GM12878 (cell line): ENCODE measurements around the gene SLC38A8. TPM values are rescaled to one million over a fixed set of nuclear protein-coding genes. Genes with fewer than 3 reads are reported as not detected.

Source experiments
- ATAC-seq: fragments of 200-7000 bp; cut with Tn5 transposase; 3 replicates; pipeline ENCODE4 v1.9.1; 2020; ENCODE audit warnings: mild to moderate bottlenecking, moderate library complexity
- BruUV-seq: library from RNA; stranded (reverse); fragments of 400-500 nt; replicated peaks from 2 replicates; lab custom pipeline; 2021; lab: Mats Ljungman, UMichigan
- CTCF ChIA-PET: fragments of 300-600 bp; sonication (Branson Sonifier 250); formaldehyde crosslinking; extraction: SDS; loops from one replicate; lab custom pipeline; 2021; ENCODE audit warnings: inconsistent platforms; lab: Yijun Ruan, JAX
- POLR2A ChIA-PET: fragments of 350-600 bp; formaldehyde crosslinking; extraction: SDS; loops from one replicate; lab custom pipeline; 2021; ENCODE audit warnings: inconsistent platforms; lab: Charles Lee
- RAD21 ChIA-PET: fragments of 300-600 bp; sonication (Branson Sonifier 250); formaldehyde crosslinking; loops from one replicate; lab custom pipeline; 2023; ENCODE audit warnings: antibody characterized with exemption; ENCODE audit not compliant: unreplicated experiment; lab: Charles Lee
- SMC1A ChIA-PET: fragments of 300-600 bp; sonication (Branson Sonifier 250); formaldehyde crosslinking; loops from one replicate; lab custom pipeline; 2023; ENCODE audit not compliant: unreplicated experiment, uncharacterized antibody; lab: Charles Lee
- DNase-seq: peaks from one replicate; pipeline ENCODE4 v3.0.0-alpha.2; 2011; ENCODE audit warnings: low read depth, low spot score
- FAIRE-seq: peaks from 3 replicates; lab custom pipeline; 2011; peaks lifted over from hg19 to GRCh38; lab: Jason Lieb, UNC
- H2AFZ ChIP-seq: 2 replicates; pipeline ENCODE4 v1.6.0; 2011; ENCODE audit warnings: low read depth, low read length, control low read depth; ENCODE audit not compliant: control insufficient read depth
- H3K27ac ChIP-seq: 2 replicates; pipeline ENCODE4 v1.5.1; 2011; ENCODE audit warnings: control low read depth; ENCODE audit not compliant: control insufficient read depth, insufficient read depth
- H3K27me3 ChIP-seq, 2 experiments: replicated peaks in 1 of 2; 2 replicates each; pipeline versions ENCODE4 v1.6.0 to v1.6.1; 2011; ENCODE audit warnings: low read length in 1 of 2; ENCODE audit not compliant: control insufficient read depth in 2 of 2, insufficient read depth in 2 of 2
- H3K36me3 ChIP-seq, 2 experiments: 2 replicates each; pipeline ENCODE4 v1.5.1; 2011; ENCODE audit warnings: low read length in 1 of 2; ENCODE audit not compliant: control insufficient read depth in 2 of 2, insufficient read depth in 2 of 2
- H3K4me1 ChIP-seq: 2 replicates; pipeline ENCODE4 v1.6.1; 2011; ENCODE audit warnings: mild to moderate bottlenecking, low read length, moderate library complexity, mixed read lengths; ENCODE audit not compliant: control insufficient read depth, insufficient read depth
- H3K4me2 ChIP-seq: 2 replicates; pipeline ENCODE4 v1.6.0; 2011; ENCODE audit warnings: control low read depth; ENCODE audit not compliant: control insufficient read depth, insufficient read depth
- H3K4me3 ChIP-seq: fragments of 200-600 bp; sonication (generic); 2 replicates; pipeline ENCODE4 v1.5.1; 2016
- H3K79me2 ChIP-seq: 2 replicates; pipeline ENCODE4 v1.6.0; 2011; ENCODE audit warnings: low read length; ENCODE audit not compliant: control insufficient read depth, insufficient read depth
- H3K9ac ChIP-seq: 2 replicates; pipeline ENCODE4 v1.8.0; 2011; ENCODE audit warnings: low read length, control low read depth, mixed read lengths; ENCODE audit not compliant: control insufficient read depth, insufficient read depth
- H3K9me3 ChIP-seq: replicated peaks from 3 replicates; pipeline ENCODE4 v1.5.1; 2011; ENCODE audit warnings: mild to moderate bottlenecking, low read length; ENCODE audit not compliant: control insufficient read depth, insufficient read depth
- H4K20me1 ChIP-seq: 2 replicates; pipeline ENCODE4 v1.6.0; 2011; ENCODE audit not compliant: control insufficient read depth, insufficient read depth
- CHD2 ChIP-seq: IDR thresholded peaks from 2 replicates; pipeline ENCODE4 v1.6.1; 2011; ENCODE audit warnings: low read depth, low read length, improper control_type of control experiment, borderline replicate concordance
- CREM ChIP-seq: IDR thresholded peaks from 2 replicates; pipeline ENCODE4 v1.6.1; 2014; ENCODE audit warnings: antibody characterized with exemption, low read depth
- EGR1 ChIP-seq, 2 experiments: IDR thresholded peaks; 1 replicate in 1 of 2; 2 replicates in 1 of 2; pipeline ENCODE4 v1.6.1; 2011 to 2012; ENCODE audit warnings: low read depth in 2 of 2, low read length in 2 of 2, borderline replicate concordance in 1 of 2, mild to moderate bottlenecking in 1 of 2, moderate library complexity in 1 of 2
- GATAD2B ChIP-seq: fragments of 450-650 bp; conservative IDR thresholded peaks from 2 replicates; pipeline ENCODE4 v1.6.1; 2017; ENCODE audit warnings: low read depth, mild to moderate bottlenecking, moderate library complexity
- JUND ChIP-seq: IDR thresholded peaks from 2 replicates; pipeline ENCODE4 v1.6.1; 2012; ENCODE audit warnings: low read depth, mild to moderate bottlenecking, low read length, improper control_type of control experiment, moderate library complexity
- KAT2A ChIP-seq: conservative IDR thresholded peaks from 2 replicates; pipeline ENCODE4 v1.6.1; 2011; ENCODE audit warnings: low read depth, low read length; ENCODE audit not compliant: control insufficient read depth
- KLF5 ChIP-seq: fragments of 450-650 bp; IDR thresholded peaks from 2 replicates; pipeline ENCODE4 v1.6.1; 2014; ENCODE audit warnings: mild to moderate bottlenecking; ENCODE audit not compliant: partially characterized antibody
- NR2C2 ChIP-seq: IDR thresholded peaks from 2 replicates; pipeline ENCODE4 v1.6.1; 2011; ENCODE audit warnings: borderline replicate concordance, low read depth; ENCODE audit not compliant: control insufficient read depth, insufficient read length
- PAX5 ChIP-seq: IDR thresholded peaks from 2 replicates; pipeline ENCODE4 v1.6.1; 2011; ENCODE audit warnings: low read depth, low read length, borderline replicate concordance
- PAX8 ChIP-seq: fragments of 450-650 bp; IDR thresholded peaks from 2 replicates; pipeline ENCODE4 v1.6.1; 2017; ENCODE audit warnings: mild to moderate bottlenecking, moderate library complexity
- POU2F2 ChIP-seq: IDR thresholded peaks from 3 replicates; pipeline ENCODE4 v1.6.1; 2011; ENCODE audit warnings: low read depth, mild to moderate bottlenecking, low read length, borderline replicate concordance
- TAF1 ChIP-seq: IDR thresholded peaks from 2 replicates; pipeline ENCODE4 v1.6.1; 2011; ENCODE audit warnings: mild to moderate bottlenecking, low read depth, low read length, borderline replicate concordance
- TARDBP ChIP-seq: IDR thresholded peaks from 2 replicates; pipeline ENCODE4 v1.6.1; 2016; ENCODE audit warnings: borderline replicate concordance
- ZNF207 ChIP-seq: fragments of 450-650 bp; IDR thresholded peaks from 2 replicates; pipeline ENCODE4 v1.6.1; 2014; ENCODE audit warnings: antibody characterized with exemption, mild to moderate bottlenecking, borderline replicate concordance
- ZSCAN29 ChIP-seq: fragments of 450-650 bp; IDR thresholded peaks from 2 replicates; pipeline ENCODE4 v1.6.1; 2017; ENCODE audit warnings: mild to moderate bottlenecking, moderate library complexity
- WGBS: methylation state at CpG from one replicate; pipeline ENCODE4 v1.1.6; 2016; ENCODE audit warnings: low lambda C conversion rate; ENCODE audit not compliant: insufficient replicate concordance, insufficient coverage; ENCODE audit errors: missing lambda C conversion rate; 5-methylcytosine and 5-hydroxymethylcytosine counted together
- in situ Hi-C: fragments of 300-500 bp; cut with MboI; formaldehyde crosslinking; loops from 9 replicates; pipeline ENCODE4 v1.14.3; 2018; ENCODE audit warnings: mixed read lengths
- intact Hi-C: fragments of 100-400 bp; cut with micrococcal nuclease; formaldehyde crosslinking; loops from one replicate; pipeline ENCODE4 v1.14.2; 2022; ENCODE audit not compliant: unreplicated experiment
- polyA plus RNA-seq, 11 experiments: library from polyadenylated mRNA; depleted of rRNA in 4 of 11; unstranded in 6 of 11; stranded (reverse) in 5 of 11; fragments of >200 nt; fragmentation: Nextera tagmentation in 4 of 11; fragmentation: Illumina TruSeq in 1 of 11; extraction: Ambion mirVana in 4 of 11; extraction: Trizol in 1 of 11; gene quantifications; 1 replicate in 1 of 11; 2 replicates in 10 of 11; pipeline versions ENCODE4 v1.2.1 to v1.2.3, GENCODE V29; 2011 to 2016; ENCODE audit warnings: inconsistent platforms in 2 of 11, missing spikeins in 2 of 11, low read depth in 1 of 11
- total RNA-seq, 4 experiments: library from RNA; depleted of rRNA in 3 of 4; stranded (reverse); fragments of >200 nt in 3 of 4; fragmentation: Illumina TruSeq in 1 of 4; extraction: Trizol in 1 of 4; gene quantifications; 2 replicates each; pipeline versions ENCODE4 v1.2.1 to v1.2.3, GENCODE V29; 2013 to 2021
- TF ChIP-seq, protein P1 (sequence below): fragments of 450-650 bp; IDR thresholded peaks from 2 replicates; pipeline ENCODE4 v1.6.1; 2017; ENCODE audit warnings: borderline replicate concordance
- TF ChIP-seq, protein P2 (sequence below): IDR thresholded peaks from 2 replicates; pipeline ENCODE4 v1.6.1; 2011; ENCODE audit warnings: borderline replicate concordance, low read depth, mild to moderate bottlenecking, moderate library complexity, mixed read lengths, low read length; ENCODE audit not compliant: insufficient read depth; ENCODE audit errors: extremely low read length
- TF ChIP-seq, protein P3 (sequence below): fragments of 450-650 bp; IDR thresholded peaks from 2 replicates; pipeline ENCODE4 v1.6.1; 2017; ENCODE audit warnings: low read depth, mild to moderate bottlenecking, moderate library complexity

The SLC38A8 gene
- total and polyA plus RNA-seq, 10 of the 15 experiments (the other 5 are each of a cell fraction or from before 2014, with no cell fraction given): not detected

DNA sequence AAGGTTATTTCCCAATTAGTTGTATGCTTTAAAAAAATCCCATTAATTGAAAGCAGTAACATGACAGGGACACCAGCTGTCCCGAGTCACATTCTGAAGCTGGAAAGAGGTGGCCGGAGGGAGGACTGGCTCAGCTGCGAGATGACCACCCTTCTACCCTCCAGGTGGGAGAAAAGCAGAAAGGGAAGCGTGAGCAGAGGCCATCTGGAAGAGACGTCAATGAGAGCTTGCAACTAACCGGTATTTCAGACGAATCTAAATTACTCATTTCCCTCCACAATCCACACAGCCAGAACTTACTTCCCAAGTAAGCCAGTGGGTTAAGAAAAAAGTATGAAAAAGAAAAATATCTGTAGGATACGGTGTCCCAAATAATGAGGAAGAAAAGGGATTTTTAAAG, 28.5 kb upstream of the SLC38A8 start (continued):
- TF ChIP-seq ZSCAN29: no peak

DNA sequence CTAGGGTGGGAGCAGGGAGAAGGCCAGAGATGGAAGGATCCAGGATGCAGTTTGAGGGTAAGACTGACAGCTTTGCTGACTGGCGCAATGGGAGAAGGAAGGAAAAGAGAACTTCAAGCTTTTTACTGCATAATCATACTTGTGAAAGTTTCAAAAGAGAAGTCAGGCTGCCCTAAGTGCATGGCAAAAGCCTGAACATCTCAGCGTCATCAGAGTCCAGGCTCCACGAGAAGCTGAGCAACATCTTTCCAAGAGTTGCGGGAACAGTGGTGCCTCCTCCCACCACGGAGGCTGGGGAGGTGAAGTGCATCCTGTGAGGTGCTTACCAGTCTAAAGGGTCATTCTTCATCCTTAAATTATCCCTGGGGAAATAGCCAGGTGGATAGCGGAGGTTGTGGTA, 26.9 kb upstream of the SLC38A8 start:
- Histone ChIP-seq H3K4me1 (no peaks in the 10 kb centered on the region), H3K4me2 (no peak overlapping the region), H3K27me3 (no peaks in the 10 kb centered on the region), H2AFZ (no peak overlapping the region), H3K79me2 (no peaks in the 10 kb centered on the region), H3K4me3 (no peak overlapping the region), H3K9ac (no peak overlapping the region), H3K9me3 (no peaks in the 10 kb centered on the region), H3K36me3 (peaks cover 20 to 40% of the 10 kb centered on the region in 2 experiments), H3K27ac (no peak overlapping the region), H4K20me1 (no peaks in the 10 kb centered on the region)
- ChIA-PET POLR2A (no interaction called here), SMC1A (interaction anchor here (1.8 to 2.1 kb wide), 2 partner anchors 9 to 19 kb away, joined by 4 to 5 read pairs; no protein-coding TSS in a partner anchor), CTCF (interaction anchor here (0.8 to 1.2 kb wide), 5 partner anchors 8 to 366 kb away, joined by 3 to 4 read pairs (median 3); no protein-coding TSS in a partner anchor), RAD21 (no interaction called here)
- FAIRE-seq: no peak
- no peak for TF ChIP-seq CREM
- TF ChIP-seq CHD2: no peak
- no peak for TF ChIP-seq PAX8
- TF ChIP-seq POU2F2: no peak
- TF ChIP-seq TAF1: no peak
- no peak for TF ChIP-seq TARDBP
- TF ChIP-seq EGR1 (IDR thresholded peaks at IDR 0.05; ENCODE audit: borderline replicate concordance in 1 of 2, low read depth in 2 of 2, low read length in 2 of 2): no peak
- TF ChIP-seq KLF5: no peak
- no peak for TF ChIP-seq KAT2A
- no peak for TF ChIP-seq GATAD2B
- TF ChIP-seq, protein P1, sequence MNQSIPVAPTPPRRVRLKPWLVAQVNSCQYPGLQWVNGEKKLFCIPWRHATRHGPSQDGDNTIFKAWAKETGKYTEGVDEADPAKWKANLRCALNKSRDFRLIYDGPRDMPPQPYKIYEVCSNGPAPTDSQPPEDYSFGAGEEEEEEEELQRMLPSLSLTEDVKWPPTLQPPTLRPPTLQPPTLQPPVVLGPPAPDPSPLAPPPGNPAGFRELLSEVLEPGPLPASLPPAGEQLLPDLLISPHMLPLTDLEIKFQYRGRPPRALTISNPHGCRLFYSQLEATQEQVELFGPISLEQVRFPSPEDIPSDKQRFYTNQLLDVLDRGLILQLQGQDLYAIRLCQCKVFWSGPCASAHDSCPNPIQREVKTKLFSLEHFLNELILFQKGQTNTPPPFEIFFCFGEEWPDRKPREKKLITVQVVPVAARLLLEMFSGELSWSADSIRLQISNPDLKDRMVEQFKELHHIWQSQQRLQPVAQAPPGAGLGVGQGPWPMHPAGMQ: no peak
- no peak for TF ChIP-seq NR2C2
- TF ChIP-seq, protein P2, sequence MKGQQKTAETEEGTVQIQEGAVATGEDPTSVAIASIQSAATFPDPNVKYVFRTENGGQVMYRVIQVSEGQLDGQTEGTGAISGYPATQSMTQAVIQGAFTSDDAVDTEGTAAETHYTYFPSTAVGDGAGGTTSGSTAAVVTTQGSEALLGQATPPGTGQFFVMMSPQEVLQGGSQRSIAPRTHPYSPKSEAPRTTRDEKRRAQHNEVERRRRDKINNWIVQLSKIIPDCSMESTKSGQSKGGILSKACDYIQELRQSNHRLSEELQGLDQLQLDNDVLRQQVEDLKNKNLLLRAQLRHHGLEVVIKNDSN: no peak
- TF ChIP-seq JUND: no peak
- TF ChIP-seq, protein P3, sequence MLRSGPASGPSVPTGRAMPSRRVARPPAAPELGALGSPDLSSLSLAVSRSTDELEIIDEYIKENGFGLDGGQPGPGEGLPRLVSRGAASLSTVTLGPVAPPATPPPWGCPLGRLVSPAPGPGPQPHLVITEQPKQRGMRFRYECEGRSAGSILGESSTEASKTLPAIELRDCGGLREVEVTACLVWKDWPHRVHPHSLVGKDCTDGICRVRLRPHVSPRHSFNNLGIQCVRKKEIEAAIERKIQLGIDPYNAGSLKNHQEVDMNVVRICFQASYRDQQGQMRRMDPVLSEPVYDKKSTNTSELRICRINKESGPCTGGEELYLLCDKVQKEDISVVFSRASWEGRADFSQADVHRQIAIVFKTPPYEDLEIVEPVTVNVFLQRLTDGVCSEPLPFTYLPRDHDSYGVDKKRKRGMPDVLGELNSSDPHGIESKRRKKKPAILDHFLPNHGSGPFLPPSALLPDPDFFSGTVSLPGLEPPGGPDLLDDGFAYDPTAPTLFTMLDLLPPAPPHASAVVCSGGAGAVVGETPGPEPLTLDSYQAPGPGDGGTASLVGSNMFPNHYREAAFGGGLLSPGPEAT: no peak
- TF ChIP-seq PAX5: no peak
- TF ChIP-seq ZNF207: no peak
- WGBS: 92% methylated on average over 6 of the region's 6 CpGs
- ATAC-seq: no peak
- intact Hi-C loops: no loop called here
- DNase-seq: no peak
- in situ Hi-C loops: no loop called here
- no TSS peak for BruUV-seq
